Retinal pigment epithelial cell (primary cell): ENCODE data around the gene PSAT1.

Experiments used
- DNase-seq: peaks from one replicate; pipeline ENCODE4 v3.0.0-alpha.2; 2010; ENCODE audit warnings: low read depth
- H3K4me3 ChIP-seq: 2 replicates; pipeline ENCODE4 v1.5.1; 2011; ENCODE audit warnings: mild to moderate bottlenecking, low read length, control low read depth, moderate library complexity
- TF ChIP-seq, protein P1 (sequence below): conservative IDR thresholded peaks from 2 replicates; pipeline ENCODE4 v1.5.1; 2011; ENCODE audit warnings: low read depth, low read length, control low read depth, inconsistent platforms

The PSAT1 gene

DNA sequence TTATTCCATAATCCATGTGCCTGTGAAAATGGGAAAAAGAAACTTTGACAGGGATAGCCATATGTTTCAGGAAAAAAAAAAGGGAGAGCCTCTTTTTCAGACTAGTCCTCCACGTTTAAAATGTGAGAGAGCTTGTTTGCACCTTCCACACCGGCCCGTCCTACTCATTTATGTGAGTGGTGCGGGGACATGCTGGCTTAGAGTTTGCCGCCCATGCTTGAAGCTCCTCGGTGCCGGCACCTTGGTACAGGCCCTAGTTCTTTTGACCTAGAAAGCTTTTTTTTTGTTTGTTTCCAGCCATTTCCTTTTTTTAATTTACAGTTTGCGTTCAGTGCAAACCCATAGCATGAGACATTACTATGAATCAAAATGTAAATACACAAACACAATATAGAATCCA, 27.8 kb downstream of the PSAT1 start:
- DNase-seq: no peak
- TF ChIP-seq, protein P1, sequence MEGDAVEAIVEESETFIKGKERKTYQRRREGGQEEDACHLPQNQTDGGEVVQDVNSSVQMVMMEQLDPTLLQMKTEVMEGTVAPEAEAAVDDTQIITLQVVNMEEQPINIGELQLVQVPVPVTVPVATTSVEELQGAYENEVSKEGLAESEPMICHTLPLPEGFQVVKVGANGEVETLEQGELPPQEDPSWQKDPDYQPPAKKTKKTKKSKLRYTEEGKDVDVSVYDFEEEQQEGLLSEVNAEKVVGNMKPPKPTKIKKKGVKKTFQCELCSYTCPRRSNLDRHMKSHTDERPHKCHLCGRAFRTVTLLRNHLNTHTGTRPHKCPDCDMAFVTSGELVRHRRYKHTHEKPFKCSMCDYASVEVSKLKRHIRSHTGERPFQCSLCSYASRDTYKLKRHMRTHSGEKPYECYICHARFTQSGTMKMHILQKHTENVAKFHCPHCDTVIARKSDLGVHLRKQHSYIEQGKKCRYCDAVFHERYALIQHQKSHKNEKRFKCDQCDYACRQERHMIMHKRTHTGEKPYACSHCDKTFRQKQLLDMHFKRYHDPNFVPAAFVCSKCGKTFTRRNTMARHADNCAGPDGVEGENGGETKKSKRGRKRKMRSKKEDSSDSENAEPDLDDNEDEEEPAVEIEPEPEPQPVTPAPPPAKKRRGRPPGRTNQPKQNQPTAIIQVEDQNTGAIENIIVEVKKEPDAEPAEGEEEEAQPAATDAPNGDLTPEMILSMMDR: no peak
- H3K4me3 ChIP-seq: no peak overlapping the region

DNA sequence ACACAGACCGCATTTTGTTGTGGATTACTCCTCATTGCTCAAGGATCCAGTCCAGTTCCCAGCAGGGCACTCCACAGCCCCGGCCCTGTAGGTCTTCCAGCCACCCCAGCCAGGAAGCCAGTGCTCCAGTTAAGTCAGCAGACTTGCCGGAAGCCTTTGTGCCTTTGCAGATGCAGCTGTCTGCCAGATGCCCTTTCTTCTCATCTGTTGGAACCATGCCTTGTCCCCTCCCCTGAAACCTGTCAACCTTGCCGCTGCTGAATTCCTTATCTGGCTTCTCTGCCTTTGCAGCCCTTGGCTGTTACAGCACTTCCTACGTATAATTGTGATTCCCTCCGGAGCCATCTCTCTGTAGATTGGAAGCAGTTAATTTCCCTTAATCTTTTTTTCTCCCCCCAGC, 28.4 kb downstream of the PSAT1 start:
- H3K4me3 ChIP-seq: no peak overlapping the region
- TF ChIP-seq, protein P1: no peak
- no peak for DNase-seq

DNA sequence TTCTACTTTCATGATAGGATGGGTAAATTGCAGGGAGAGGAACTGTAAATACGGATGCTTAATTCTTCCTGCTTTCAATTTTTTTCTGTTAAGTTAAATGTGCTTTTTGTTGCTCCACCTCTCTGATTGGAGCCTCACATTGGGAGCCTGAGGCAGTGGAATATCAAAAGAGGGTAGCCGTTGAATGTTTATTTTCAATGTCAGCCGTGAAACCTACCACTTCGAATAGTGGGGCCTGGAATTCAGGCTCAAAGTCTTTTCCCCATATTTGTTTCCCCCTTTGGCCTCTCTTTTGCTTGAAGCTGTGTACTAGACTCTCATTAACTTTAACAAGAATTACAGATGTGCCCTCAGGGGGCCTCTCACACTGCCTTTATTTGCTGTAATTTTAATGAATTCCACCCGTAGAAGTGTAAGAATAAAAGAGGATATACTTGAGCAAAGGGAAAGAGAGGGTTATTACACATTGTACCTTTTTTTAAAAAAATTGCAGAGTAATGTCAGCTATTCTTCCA, 29.0 kb downstream of the PSAT1 start:
- H3K4me3 ChIP-seq: no peak overlapping the region
- TF ChIP-seq, protein P1: no peak

DNA sequence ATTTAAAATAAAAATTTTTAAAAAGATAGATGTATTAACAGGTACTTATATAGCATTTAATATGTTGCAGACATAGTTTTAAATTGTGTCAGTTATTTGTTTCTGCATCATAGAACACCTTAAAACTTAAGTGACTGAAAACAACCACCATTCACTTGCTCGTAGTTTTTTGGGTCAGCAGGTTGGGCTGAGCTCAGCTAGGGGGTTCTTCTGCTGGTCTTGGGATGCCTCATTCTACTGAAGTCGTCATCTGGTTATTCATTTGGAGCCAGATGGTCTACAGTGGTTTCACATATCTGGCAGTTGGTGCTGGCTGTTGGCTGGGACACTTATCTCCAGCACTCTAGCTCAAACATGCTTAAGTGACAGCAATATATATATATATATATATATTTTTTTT, 29.6 kb downstream of the PSAT1 start:
- no peak overlapping the region for H3K4me3 ChIP-seq
- DNase-seq: no peak
- TF ChIP-seq, protein P1: no peak

More for the DNA sequence above, 29.0 kb downstream of the PSAT1 start:
- DNase-seq: no peak

DNA sequence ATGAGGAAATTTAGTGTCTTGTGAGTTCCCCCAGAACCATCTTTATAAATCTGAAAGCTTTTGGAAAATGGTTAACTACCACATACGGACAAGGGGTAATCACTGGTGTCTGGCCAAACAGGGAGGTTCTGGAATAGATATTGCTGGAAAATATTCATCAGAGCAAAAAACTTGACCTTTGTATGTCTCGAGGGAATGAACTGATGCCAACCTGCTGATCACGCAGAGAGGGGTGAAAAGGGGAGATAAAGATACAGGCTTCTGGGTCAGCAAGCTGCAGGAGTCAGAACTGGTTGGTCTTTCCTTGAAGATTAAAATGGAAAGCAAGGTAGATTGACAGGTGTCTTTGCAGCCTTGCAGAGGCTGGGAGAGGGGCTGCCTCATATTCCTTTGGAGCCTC, 35.5 kb downstream of the PSAT1 start:
- DNase-seq: no peak
- no peak overlapping the region for H3K4me3 ChIP-seq
- TF ChIP-seq, protein P1: no peak

DNA sequence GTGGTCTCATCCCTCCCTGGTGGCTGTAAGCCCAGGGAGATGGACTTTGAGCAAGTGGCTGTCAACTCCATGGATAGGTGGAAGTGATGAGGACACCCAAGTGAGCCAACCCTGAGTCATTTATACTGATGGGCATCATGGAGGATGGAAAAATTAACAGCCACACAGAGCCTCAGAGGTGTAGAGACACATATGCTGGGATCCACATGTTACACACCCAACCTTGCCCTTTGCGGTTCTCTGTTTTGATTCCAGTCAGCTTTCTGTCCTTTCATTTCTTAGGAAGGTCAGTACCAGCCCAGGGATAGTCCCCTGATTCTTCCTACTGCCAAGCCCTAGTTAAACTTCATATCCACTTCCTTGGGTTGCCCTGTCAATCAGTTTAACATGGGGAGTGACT, 51.9 kb downstream of the PSAT1 start:
- no peak overlapping the region for H3K4me3 ChIP-seq
- TF ChIP-seq, protein P1: no peak
- no peak for DNase-seq

DNA sequence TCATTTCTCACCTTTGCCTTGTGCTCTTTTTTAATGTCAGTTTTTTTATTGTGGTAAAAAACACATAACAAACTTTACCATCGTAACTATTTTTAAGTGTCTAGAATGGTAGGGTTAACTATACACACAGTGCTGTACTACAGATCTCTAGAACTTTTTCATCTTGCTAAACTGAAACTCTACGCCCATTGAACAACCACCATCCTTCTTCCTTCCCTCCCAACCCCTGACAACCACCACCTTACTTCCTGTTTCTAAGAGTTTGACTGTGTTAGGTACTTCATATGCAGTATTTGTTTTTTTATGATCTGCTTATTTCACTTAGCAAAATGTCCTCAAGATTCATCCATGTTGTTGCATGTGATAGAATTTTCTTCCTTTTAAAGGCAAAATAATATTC, 54.9 kb downstream of the PSAT1 start:
- TF ChIP-seq, protein P1: no peak
- no peak overlapping the region for H3K4me3 ChIP-seq
- no peak for DNase-seq
